Peyer's patch (tissue), 4 donors: ENCODE measurements around the gene TOX2.

Source experiments
- POLR2A ChIP-seq, 2 donors: fragments of 450-650 bp; IDR thresholded peaks; one replicate each; pipeline ENCODE4 v1.5.1; 2017; ENCODE audit warnings: antibody characterized with exemption in 2 of 2, mild to moderate bottlenecking in 2 of 2, moderate library complexity in 2 of 2
- TF ChIP-seq, protein P1 (sequence below), 6 experiments: fragments of 450-650 bp in 4 of 6; fragments of 200-600 bp in 2 of 6; sonication (generic) in 1 of 6; IDR thresholded peaks; one replicate each; pipeline ENCODE4 v1.5.1; 2017 to 2019; ENCODE audit warnings: antibody characterized with exemption in 6 of 6, mild to moderate bottlenecking in 3 of 6, moderate library complexity in 1 of 6

DNA sequence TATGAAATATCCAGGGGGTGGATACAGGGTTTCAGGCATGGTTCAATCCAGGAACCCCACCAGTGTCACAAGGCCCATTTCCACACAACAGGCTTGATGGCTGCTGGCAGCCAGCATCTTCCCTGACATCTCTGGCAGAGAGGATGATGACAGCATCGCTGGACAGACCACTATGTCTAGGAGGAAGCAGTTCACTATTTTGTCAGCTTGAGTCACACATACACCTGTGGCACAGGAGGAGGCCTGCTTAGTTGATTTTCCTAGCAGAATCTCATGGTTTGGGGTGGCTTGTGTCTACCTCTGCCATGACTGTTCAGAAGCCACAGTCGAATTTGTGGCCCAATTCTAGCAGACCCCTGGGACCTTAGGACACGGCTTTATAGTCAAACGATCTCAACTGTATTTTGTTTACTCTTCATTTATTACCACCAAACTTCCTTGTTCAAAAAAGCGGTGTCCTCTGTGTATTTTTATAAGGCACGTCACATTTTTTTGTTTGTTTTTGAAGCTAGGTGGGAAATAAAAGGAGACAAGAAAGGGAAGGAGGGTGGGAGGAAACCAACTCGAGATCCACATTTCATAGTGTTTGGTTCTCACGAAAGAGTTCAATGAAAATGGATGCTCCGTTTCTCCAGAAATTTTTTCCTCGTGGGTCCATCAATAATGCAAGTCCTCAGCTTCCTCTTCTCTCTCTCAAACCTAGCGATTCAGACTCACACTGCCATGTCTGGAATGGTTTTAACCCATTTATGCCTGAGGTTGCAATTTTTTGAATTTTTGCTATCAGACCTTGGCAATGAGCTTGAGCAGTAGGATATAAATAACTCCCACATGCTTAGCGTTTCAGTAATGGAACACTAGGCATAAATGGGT lies 94.4 kb downstream of the TOX2 start:
- TF ChIP-seq, protein P1, sequence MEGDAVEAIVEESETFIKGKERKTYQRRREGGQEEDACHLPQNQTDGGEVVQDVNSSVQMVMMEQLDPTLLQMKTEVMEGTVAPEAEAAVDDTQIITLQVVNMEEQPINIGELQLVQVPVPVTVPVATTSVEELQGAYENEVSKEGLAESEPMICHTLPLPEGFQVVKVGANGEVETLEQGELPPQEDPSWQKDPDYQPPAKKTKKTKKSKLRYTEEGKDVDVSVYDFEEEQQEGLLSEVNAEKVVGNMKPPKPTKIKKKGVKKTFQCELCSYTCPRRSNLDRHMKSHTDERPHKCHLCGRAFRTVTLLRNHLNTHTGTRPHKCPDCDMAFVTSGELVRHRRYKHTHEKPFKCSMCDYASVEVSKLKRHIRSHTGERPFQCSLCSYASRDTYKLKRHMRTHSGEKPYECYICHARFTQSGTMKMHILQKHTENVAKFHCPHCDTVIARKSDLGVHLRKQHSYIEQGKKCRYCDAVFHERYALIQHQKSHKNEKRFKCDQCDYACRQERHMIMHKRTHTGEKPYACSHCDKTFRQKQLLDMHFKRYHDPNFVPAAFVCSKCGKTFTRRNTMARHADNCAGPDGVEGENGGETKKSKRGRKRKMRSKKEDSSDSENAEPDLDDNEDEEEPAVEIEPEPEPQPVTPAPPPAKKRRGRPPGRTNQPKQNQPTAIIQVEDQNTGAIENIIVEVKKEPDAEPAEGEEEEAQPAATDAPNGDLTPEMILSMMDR (IDR thresholded peaks at IDR 0.05): no peak
- TF ChIP-seq POLR2A (IDR thresholded peaks at IDR 0.05): no peak
